Measurements from ENCODE around the gene MMS22L. TPM values are rescaled to one million over a fixed set of nuclear protein-coding genes. Genes with fewer than 3 reads are reported as not detected.

MMS22L gene
- total and polyA plus RNA-seq, 2 of the 4 experiments (the other 2 are of a cell fraction) = 6.1 to 18.6 TPM

- H3K9ac ChIP-seq (ENCODE audit: low read depth, low read length) = no peak overlapping the region
- ATAC-seq (ENCODE audit: low read depth) = no peak
- H3K18ac ChIP-seq (ENCODE audit: low read depth, low read length) = no peak overlapping the region
- H4K5ac ChIP-seq (ENCODE audit: low read depth, low read length) = no peak overlapping the region
- ChIA-PET CTCF (no interaction called here), POLR2A (ENCODE audit: unreplicated experiment) (no interaction called here)
- H2AFZ ChIP-seq (replicated peaks; ENCODE audit: low read length, poor library complexity) = no peak overlapping the region
- H3K56ac ChIP-seq (ENCODE audit: extremely low read depth, insufficient read depth, low read length) = no peak overlapping the region
- no peak overlapping the region for H2BK20ac ChIP-seq (ENCODE audit: low read depth, low read length)
- H3K4me3 ChIP-seq (ENCODE audit: insufficient read depth, low read depth, low read length) = no peak overlapping the region
- H3K9me1 ChIP-seq (ENCODE audit: insufficient read depth, low read length) = no peaks in the 10 kb centered on the region
- H3K79me1 ChIP-seq (ENCODE audit: low read depth in 1 of 2, low read length in 2 of 2) = no peaks in the 10 kb centered on the region
- DNase-seq = no peak
- WGBS, 2 experiments (ENCODE audit: extremely low coverage in 2 of 2, insufficient read length in 1 of 2) = no CpG with 5 or more reads among the region's 2 CpGs
- H3K27ac ChIP-seq (ENCODE audit: insufficient read depth, low read length) = no peak overlapping the region
- no peak overlapping the region for H4K8ac ChIP-seq (ENCODE audit: low read depth in 2 of 2, low read length in 2 of 2)
- in situ Hi-C loops (cut with MboI; ENCODE audit: low sequenced_read_pairs) (no loop called here), dilution Hi-C loops (cut with HindIII; ENCODE audit: low sequenced_read_pairs, unreplicated experiment) (no loop called here), intact Hi-C loops (cut with micrococcal nuclease) (no loop called here)
- no peak overlapping the region for H3K4me2 ChIP-seq (ENCODE audit: low read depth, low read length)
- no peak overlapping the region for H4K91ac ChIP-seq (ENCODE audit: insufficient read depth, low read depth, low read length)
- no peak overlapping the region for H2BK15ac ChIP-seq (ENCODE audit: low read depth, low read length)
- BruUV-seq (replicated peaks) = no TSS peak
- H3K14ac ChIP-seq (replicated peaks; ENCODE audit: low read depth, low read length) = no peak overlapping the region
- peak overlapping the region; percentile 53 for H2AK9ac ChIP-seq (replicated peaks; ENCODE audit: low read depth, low read length, poor library complexity)
- H3K9me3 ChIP-seq (ENCODE audit: control insufficient read depth, insufficient read depth, low read length) = no peaks in the 10 kb centered on the region
- H2BK5ac ChIP-seq (ENCODE audit: low read depth, low read length, poor library complexity, severe bottlenecking) = no peak overlapping the region
- H2AK5ac ChIP-seq (ENCODE audit: low read depth, low read length) = no peak overlapping the region
- H3K27me3 ChIP-seq (ENCODE audit: control insufficient read depth, insufficient read depth, low read length) = 0 out of 2 replicates have a peak, but pooled peaks cover 1% of the 10 kb centered on the region
- TF ChIP-seq CTCF (conservative IDR thresholded peaks at IDR 0.05; ENCODE audit: low read depth, low read length) (no peak), MAZ (IDR thresholded peaks at IDR 0.05; ENCODE audit: borderline replicate concordance, low read depth, low read length) (no peak)
- no peak overlapping the region for H3K23ac ChIP-seq (ENCODE audit: low read depth, low read length)
- no peaks in the 10 kb centered on the region for H3K4me1 ChIP-seq (ENCODE audit: control insufficient read depth, insufficient read depth, low read length)
- no peak overlapping the region for H3K4ac ChIP-seq (ENCODE audit: low read depth, low read length)
- no peak overlapping the region for H2BK120ac ChIP-seq (ENCODE audit: low read depth, low read length)
- no peaks in the 10 kb centered on the region for H4K20me1 ChIP-seq (ENCODE audit: insufficient read depth, low read length)
- H3K36me3 ChIP-seq (ENCODE audit: control insufficient read depth, insufficient read depth, low read length) = no peaks in the 10 kb centered on the region
Observed at GRCh38 chr6:97120511-97120910, 162.5 kb downstream of the MMS22L start.
